Uterus (tissue), 4 donors: ENCODE results near the gene LRRC4C. TPM values are rescaled to one million over a fixed set of nuclear protein-coding genes. Genes with fewer than 3 reads are reported as not detected.

Source experiments
- DNase-seq, 2 donors: peaks; one replicate each; pipeline ENCODE4 v3.0.0-alpha.2; 2019 to 2020
- H3K27ac ChIP-seq, 2 donors: fragments of 200-600 bp; sonication (generic); 1 replicate in 1 of 2; 2 replicates in 1 of 2; pipeline ENCODE4 v1.5.1; 2016 to 2018
- H3K27me3 ChIP-seq, 2 donors: fragments of 200-600 bp; sonication (generic); one replicate each; pipeline ENCODE4 v1.5.1; 2018 to 2019; ENCODE audit warnings: control low read depth in 1 of 2
- H3K36me3 ChIP-seq, 2 donors: fragments of 200-600 bp; sonication (generic); one replicate each; pipeline ENCODE4 v1.5.1; 2019; ENCODE audit warnings: control low read depth in 1 of 2
- H3K4me1 ChIP-seq, 2 donors: fragments of 200-600 bp; sonication (generic); one replicate each; pipeline ENCODE4 v1.5.1; 2018 to 2019; ENCODE audit warnings: control low read depth in 1 of 2
- H3K4me3 ChIP-seq, 2 donors: fragments of 200-600 bp; sonication (generic); 1 replicate in 1 of 2; 2 replicates in 1 of 2; pipeline ENCODE4 v1.5.1; 2018 to 2019; ENCODE audit warnings: mild to moderate bottlenecking in 1 of 2
- H3K9me3 ChIP-seq, 2 donors: fragments of 200-600 bp; sonication (generic); one replicate each; pipeline ENCODE4 v1.5.1; 2019; ENCODE audit warnings: control low read depth in 1 of 2
- POLR2A ChIP-seq, 2 donors: fragments of 450-650 bp; IDR thresholded peaks; one replicate each; pipeline ENCODE4 v1.6.1; 2016; ENCODE audit warnings: antibody characterized with exemption in 2 of 2, mild to moderate bottlenecking in 1 of 2, moderate library complexity in 1 of 2
- intact Hi-C: fragments of 100-400 bp; cut with DNase I; formaldehyde crosslinking; loops from one replicate; pipeline ENCODE4 v1.15.1; 2023; ENCODE audit warnings: low total_unique reads
- total RNA-seq, 4 donors: library from RNA; depleted of rRNA in 3 of 4; stranded (reverse); fragments of >200 nt in 3 of 4; gene quantifications; one replicate each; pipeline versions ENCODE4 v1.1.0 to v1.2.4, GENCODE V29; 2014 to 2023
- TF ChIP-seq, protein P1 (sequence below), 4 experiments: fragments of 200-600 bp in 2 of 4; fragments of 450-650 bp in 2 of 4; sonication (generic) in 2 of 4; IDR thresholded peaks; one replicate each; pipeline ENCODE4 v1.5.1; 2016 to 2019; ENCODE audit warnings: antibody characterized with exemption in 4 of 4, mild to moderate bottlenecking in 2 of 4, moderate library complexity in 1 of 4
- donor health status: DM: yes; HTN: yes; CAD: no.

LRRC4C gene
- total RNA-seq, 4 donors from 2014 or later: 1.5 to 16.9 (median 2.1) TPM; not detected in 1

DNA sequence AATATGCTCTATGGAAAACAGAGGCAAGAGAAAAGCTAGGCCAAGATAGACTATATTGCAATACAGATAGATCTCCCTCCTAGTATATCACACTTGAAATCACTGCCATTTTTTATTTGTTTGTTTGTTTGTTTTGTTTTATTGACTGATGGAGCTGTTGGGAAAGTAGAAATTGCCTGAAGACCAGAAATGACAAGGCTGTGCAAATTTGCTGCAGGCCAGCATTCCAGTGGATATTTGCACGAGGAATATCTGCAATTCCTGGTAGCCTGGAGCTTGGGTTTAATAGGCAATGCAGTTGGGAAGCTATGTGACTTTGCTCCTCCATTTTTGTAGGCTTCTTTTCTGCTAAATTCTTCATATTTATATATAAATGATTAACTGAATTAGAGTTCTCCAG lies 991.7 kb downstream of the LRRC4C start:
- Histone ChIP-seq H3K9me3 (no peaks in the 10 kb centered on the region), H3K36me3 (no peaks in the 10 kb centered on the region), H3K27me3 (no peaks in the 10 kb centered on the region), H3K27ac (no peak overlapping the region), H3K4me1 (no peaks in the 10 kb centered on the region), H3K4me3 (no peak overlapping the region)
- intact Hi-C loops: no loop called here
- no peak for DNase-seq
- TF ChIP-seq POLR2A (IDR thresholded peaks at IDR 0.05): no peak
- TF ChIP-seq, protein P1, sequence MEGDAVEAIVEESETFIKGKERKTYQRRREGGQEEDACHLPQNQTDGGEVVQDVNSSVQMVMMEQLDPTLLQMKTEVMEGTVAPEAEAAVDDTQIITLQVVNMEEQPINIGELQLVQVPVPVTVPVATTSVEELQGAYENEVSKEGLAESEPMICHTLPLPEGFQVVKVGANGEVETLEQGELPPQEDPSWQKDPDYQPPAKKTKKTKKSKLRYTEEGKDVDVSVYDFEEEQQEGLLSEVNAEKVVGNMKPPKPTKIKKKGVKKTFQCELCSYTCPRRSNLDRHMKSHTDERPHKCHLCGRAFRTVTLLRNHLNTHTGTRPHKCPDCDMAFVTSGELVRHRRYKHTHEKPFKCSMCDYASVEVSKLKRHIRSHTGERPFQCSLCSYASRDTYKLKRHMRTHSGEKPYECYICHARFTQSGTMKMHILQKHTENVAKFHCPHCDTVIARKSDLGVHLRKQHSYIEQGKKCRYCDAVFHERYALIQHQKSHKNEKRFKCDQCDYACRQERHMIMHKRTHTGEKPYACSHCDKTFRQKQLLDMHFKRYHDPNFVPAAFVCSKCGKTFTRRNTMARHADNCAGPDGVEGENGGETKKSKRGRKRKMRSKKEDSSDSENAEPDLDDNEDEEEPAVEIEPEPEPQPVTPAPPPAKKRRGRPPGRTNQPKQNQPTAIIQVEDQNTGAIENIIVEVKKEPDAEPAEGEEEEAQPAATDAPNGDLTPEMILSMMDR (IDR thresholded peaks at IDR 0.05): no peak

- Histone ChIP-seq H3K27me3 (no peaks in the 10 kb centered on the region), H3K27ac (no peak overlapping the region), H3K36me3 (no peaks in the 10 kb centered on the region), H3K9me3 (no peaks in the 10 kb centered on the region), H3K4me1 (no peaks in the 10 kb centered on the region), H3K4me3 (no peak overlapping the region)
- DNase-seq: no peak
- intact Hi-C loops: no loop called here
- no peak for TF ChIP-seq POLR2A (IDR thresholded peaks at IDR 0.05)
- TF ChIP-seq, protein P1 (IDR thresholded peaks at IDR 0.05): no peak
These were observed 1014.1 kb downstream of the LRRC4C start for GRCh38 chr11:40445391-40445790.

- intact Hi-C loops: no loop called here
- Histone ChIP-seq H3K9me3 (no peaks in the 10 kb centered on the region), H3K36me3 (no peaks in the 10 kb centered on the region), H3K27ac (no peak overlapping the region), H3K4me1 (no peaks in the 10 kb centered on the region), H3K4me3 (no peak overlapping the region), H3K27me3 (no peaks in the 10 kb centered on the region)
- no peak for TF ChIP-seq POLR2A (IDR thresholded peaks at IDR 0.05)
- TF ChIP-seq, protein P1 (IDR thresholded peaks at IDR 0.05): no peak
- DNase-seq: no peak
These were observed 1015.3 kb downstream of the LRRC4C start for GRCh38 chr11:40444151-40444550.

DNA sequence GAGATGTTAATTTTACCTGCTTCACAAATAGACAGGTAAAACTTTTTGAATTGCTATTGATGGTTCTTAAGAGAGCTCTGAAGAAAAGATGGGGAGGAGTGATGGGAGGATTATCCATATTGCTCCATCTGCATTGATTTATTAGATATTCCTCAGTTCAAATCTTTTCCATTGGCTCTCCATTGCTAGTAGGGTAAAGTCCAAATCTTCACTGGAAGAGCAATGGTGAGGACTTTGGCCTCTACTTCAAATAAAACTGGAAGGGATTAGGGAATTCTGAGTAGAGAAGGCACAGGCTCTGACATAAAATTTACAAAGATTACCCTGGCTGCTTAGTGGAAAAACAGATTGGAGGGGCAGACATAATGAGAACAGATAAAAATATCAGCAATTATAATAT lies 1024.1 kb downstream of the LRRC4C start:
- H3K27me3 ChIP-seq: no peaks in the 10 kb centered on the region
- H3K4me3 ChIP-seq: no peak overlapping the region
- H3K4me1 ChIP-seq: no peaks in the 10 kb centered on the region
- no peak for DNase-seq
- no peak overlapping the region for H3K27ac ChIP-seq
- TF ChIP-seq, protein P1 (IDR thresholded peaks at IDR 0.05): no peak
- no peak for TF ChIP-seq POLR2A (IDR thresholded peaks at IDR 0.05)
- no peaks in the 10 kb centered on the region for H3K36me3 ChIP-seq
- intact Hi-C loops: no loop called here
- H3K9me3 ChIP-seq: no peaks in the 10 kb centered on the region

- no peaks in the 10 kb centered on the region for H3K27me3 ChIP-seq
- H3K4me1 ChIP-seq: no peaks in the 10 kb centered on the region
- DNase-seq: no peak
- TF ChIP-seq POLR2A (IDR thresholded peaks at IDR 0.05): no peak
- TF ChIP-seq, protein P1 (IDR thresholded peaks at IDR 0.05): no peak
- H3K9me3 ChIP-seq: no peaks in the 10 kb centered on the region
- no peaks in the 10 kb centered on the region for H3K36me3 ChIP-seq
- no peak overlapping the region for H3K4me3 ChIP-seq
- no peak overlapping the region for H3K27ac ChIP-seq
- intact Hi-C loops: no loop called here
These were observed 1024.5 kb downstream of the LRRC4C start for GRCh38 chr11:40434926-40435325.
